NCI-H2171 treated with DMSO at 0.1 percent for 48 hours (cell line): Measurements from ENCODE around the gene ARAP2.
"Not testable (repeated sequence)": the region's sequence is repeated elsewhere in the genome, so short reads cannot be mapped to it uniquely, and the experiment has no call there.

Source experiments
- DNase-seq: peaks from one replicate; lab custom pipeline; 2025; lab: John Stamatoyannopoulos, UW

The ARAP2 gene

DNA sequence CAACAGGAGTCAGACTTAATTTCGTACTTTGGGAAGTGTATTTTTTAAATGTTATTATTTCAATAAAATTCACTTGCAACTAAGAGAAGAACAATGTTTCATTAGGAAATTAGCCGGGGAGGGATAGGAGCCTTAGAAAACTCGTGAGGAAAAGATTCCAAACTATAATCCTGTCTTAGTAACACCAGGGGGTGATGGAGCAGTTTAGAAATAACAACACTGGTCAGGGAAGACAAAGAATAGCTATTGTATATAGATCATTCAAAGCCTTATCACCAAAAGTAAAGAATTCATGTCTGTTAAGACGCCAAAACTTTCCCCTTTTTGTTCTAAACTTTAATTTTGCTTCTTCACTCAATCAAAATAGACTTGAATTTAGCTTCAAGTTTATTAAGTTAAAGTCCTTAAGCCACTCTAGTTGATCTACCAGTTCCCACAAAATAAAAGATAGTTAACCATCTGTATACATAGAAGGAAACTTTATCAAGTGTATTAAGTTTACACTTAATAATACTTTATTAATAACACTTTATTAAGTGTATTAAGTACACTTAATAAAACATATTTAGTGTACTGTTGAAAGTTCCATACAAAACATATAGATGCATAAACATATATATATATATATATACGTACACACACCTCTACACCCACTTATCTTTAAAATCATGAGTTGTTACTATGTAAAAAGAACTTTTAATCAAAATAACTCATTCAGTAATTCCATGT, 60.5 kb downstream of the ARAP2 start:
- no peak for DNase-seq

GRCh38 chr4:36183232-36183631, 61.1 kb downstream of the ARAP2 start:
- no peak for DNase-seq

GRCh38 chr4:36182315-36182714, 62.0 kb downstream of the ARAP2 start:
- DNase-seq: not testable (repeated sequence)

GRCh38 chr4:36180206-36180605, 64.1 kb downstream of the ARAP2 start:
- DNase-seq: no peak

DNA sequence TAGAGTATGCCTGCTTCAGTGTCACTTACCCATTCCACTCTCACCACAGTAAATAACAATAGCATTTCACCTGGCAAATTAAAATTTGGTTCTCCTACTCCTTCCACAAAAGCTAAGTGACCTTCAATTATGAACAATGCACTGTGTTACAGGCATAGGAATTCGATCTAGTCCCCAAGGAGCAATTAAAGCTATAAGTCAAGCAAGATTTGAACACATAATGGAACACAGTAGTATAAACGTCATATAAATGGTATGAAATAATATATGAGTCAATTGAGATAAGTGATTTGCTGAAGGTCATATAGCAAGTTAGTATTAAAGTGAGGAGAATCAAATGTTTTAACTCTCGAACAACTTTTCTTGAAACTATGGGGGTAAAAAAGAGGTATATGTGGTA, 65.8 kb downstream of the ARAP2 start:
- peak; percentile 9 for DNase-seq

DNA sequence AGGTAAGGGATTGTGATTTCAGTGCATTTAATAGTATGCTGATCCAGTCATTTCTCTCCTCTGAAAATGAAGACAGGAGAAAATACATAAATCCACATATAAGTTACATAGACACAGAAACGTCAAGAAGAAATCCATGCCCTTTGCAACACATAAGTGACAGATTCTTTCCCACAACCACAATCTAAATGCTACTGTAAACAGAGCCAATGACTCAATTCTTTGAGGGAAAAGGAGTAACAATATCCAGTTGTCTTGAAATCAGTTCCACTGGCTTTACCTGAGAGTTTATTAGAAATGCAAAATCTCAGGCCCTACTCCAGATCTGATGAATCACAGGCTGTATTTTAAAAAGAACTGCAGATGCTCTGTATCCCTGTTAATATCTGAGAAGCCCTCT, 66.4 kb downstream of the ARAP2 start:
- DNase-seq: no peak

GRCh38 chr4:36174570-36174969, 69.7 kb downstream of the ARAP2 start:
- DNase-seq: no peak

DNA sequence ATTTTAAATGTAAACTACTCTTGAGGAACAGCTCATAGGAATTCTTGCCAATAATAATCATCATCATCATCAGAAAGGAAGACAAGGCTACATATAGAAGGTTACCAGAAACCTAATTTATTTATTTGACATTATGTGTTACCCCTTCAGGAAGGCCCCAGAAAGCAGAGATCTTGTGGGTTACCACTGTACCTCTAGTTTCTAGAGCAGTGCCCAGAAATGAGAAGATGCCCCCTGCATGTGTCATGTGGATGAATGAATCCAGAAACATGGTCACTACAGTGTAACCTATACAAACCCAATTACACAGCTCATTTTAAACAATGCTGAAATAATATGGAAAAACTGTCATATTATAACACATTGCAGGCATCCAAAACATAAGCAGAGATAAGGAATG, 70.4 kb downstream of the ARAP2 start:
- DNase-seq: no peak

GRCh38 chr4:36172656-36173055, 71.7 kb downstream of the ARAP2 start:
- peak; percentile 9 for DNase-seq

DNA sequence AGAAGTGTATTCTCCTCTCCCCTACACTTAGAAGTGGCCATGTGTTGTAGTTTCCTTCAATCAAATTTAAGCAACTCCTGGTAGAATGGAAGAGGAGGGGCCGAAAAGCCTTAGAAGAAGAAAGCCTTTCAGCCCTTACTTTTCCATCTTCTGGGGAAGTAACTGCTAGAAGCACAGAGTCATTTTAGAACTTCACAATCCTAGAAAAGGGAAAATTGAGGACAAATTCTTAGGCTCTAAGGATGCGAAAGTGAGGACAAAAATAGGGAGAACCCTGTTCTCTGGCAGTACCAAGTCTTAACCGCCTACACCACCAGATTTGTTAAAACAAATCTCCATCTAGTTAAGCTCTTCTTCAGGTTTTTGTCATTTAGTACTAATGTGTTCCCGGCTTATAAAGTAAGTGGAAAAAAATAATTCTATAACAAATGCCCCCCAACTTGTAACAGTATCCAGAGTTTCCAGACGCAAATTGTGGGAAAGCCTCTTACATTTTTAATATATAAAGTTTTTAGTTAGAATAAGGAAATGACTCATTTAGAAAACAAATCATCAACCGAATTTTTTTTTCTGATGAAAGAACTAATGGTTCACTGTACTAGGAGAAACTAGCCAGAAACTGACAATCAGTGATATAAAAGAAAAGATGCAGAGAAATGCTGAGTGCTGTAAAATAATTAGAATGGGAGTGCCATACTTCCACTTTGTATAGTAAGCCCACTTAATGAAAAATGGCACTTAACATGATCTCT, 76.0 kb downstream of the ARAP2 start:
- no peak for DNase-seq

GRCh38 chr4:36165631-36166005, 78.7 kb downstream of the ARAP2 start:
- DNase-seq: no peak

GRCh38 chr4:36164900-36165630, 79.2 kb downstream of the ARAP2 start:
- DNase-seq: peak; percentile 23

DNA sequence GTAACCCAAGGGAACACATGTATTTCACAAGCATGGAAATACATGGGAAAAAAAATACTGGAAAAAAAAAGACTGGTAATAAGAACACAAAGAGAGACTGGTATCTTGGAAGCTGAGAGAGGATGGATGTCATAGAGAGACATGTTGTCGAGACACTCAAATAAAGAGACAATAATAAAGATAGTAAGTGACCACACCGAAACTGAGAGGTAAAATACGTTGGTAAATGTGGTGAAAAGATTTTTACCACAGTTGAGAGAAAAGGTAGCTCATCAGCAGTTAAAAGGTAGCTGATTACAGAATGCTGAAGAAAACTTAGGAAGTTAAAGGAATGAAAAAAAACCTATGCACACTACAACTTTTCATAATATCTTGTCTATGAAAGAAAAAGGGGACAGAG, 81.1 kb downstream of the ARAP2 start:
- DNase-seq: no peak

- peak; percentile 2 for DNase-seq
Observed at GRCh38 chr4:36159208-36159607, 85.1 kb downstream of the ARAP2 start.

DNA sequence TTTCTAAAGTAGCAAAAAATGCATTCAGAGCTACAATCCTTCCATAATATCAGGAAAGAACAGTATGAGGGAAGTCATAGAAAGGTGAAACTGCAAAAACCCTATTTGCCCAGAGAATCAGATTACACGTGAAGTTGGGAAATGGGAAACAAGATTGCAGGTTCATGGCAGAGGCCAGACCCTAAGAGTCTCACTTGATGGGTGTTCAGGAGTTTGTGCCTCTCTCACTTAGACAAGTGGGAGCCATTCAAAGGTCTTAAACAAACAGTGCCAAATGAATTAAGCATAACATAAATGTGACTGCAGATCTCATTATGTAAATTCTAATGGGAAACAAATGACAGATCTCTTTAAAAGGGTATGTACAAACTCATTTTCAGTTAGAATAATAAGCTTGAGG, 91.6 kb downstream of the ARAP2 start:
- DNase-seq: no peak

- no peak for DNase-seq
Observed at GRCh38 chr4:36142504-36142903, 101.8 kb downstream of the ARAP2 start.

- DNase-seq: no peak
Observed at GRCh38 chr4:36141186-36141585, 103.1 kb downstream of the ARAP2 start.

DNA sequence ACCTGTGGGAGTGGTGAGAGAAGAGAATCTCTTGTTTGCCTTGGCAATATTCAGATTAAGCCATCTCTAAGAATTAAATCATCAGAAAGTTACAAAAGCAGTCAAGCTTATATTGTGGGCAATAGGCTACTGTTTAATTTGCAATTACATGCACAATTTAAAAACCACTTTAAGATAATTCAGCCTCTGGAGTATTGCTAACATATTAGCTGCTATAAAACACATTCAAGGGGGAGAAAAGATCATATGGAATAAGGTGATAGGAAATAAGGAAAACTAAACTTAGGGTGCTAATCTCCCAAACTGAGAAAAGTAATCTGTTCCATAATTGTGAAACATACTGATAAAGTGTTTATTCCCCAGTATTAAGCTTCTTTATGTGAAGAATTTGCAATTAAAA, 103.9 kb downstream of the ARAP2 start:
- DNase-seq: no peak

- no peak for DNase-seq
Observed at GRCh38 chr4:36138220-36138619, 106.1 kb downstream of the ARAP2 start.

DNA sequence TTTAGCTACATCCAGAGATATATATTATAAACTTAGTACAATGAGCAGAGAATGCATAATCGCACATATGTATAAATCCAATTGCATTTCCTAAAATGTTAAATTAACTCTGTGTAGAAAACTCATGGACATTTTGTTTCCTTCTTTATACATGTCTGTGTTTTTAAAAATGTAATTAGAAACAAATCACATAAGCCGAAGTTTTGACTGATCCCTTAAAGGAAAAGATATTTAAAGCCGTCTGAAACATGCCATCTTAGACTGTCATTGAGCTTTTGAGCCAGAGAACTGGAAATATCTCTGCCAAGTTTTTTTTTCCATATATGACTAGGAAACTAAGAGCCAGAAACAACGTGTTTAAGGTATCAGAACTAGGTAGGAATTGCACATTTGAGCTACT, 107.0 kb downstream of the ARAP2 start:
- no peak for DNase-seq

- DNase-seq: no peak
Observed at GRCh38 chr4:36133658-36134057, 110.7 kb downstream of the ARAP2 start.

DNA sequence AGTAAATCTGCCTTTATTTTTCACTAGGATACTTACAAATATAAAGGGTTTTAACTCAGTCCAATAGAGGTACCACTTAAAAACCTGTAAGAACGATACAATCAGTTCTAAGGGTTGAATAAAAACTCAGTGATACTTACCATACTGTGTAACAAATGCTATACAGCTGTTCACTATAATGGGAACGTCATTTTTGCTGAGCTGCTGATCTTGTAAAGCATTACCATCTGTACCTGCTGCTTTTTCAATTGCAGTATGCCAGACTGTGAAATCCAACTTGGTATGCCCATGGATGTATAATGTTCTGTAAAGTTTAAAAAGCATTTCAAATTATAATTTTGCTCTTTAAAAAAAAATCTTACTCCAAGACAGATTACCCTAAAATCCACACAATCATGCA, 111.2 kb downstream of the ARAP2 start:
- DNase-seq: peak; percentile 47

- DNase-seq: no peak
Observed at GRCh38 chr4:36130641-36131040, 113.7 kb downstream of the ARAP2 start.
